Retina (tissue), 1 donor: ENCODE results near the gene SPRR1B.
"Not testable (repeated sequence)": the region's sequence is repeated elsewhere in the genome, so short reads cannot be mapped to it uniquely, and the experiment has no call there.

ENCODE experiments used
- DNase-seq: peaks from one replicate; pipeline ENCODE4 v3.0.0-alpha.2; 2016

SPRR1B gene

GRCh38 chr1:153030895-153031294, at the start of gene SPRR1B:
Gene SPRR1B (plus strand): TSS chr1:153031203. CDS start chr1:153032346, 1,143 bp downstream.
- DNase-seq: no peak

GRCh38 chr1:152982076-152982475, 48.9 kb upstream of the SPRR1B start:
- no peak for DNase-seq

- no peak for DNase-seq
Observed at GRCh38 chr1:152983234-152983633, 47.8 kb upstream of the SPRR1B start.

GRCh38 chr1:152983743-152984142, 47.3 kb upstream of the SPRR1B start, which contains the start of gene SPRR1A:
Gene SPRR1A (plus strand): TSS chr1:152984081. CDS start chr1:152985231, 1,150 bp downstream.
- no peak for DNase-seq

GRCh38 chr1:152986578-152986977, 44.4 kb upstream of the SPRR1B start:
- DNase-seq: no peak

- no peak for DNase-seq
Observed at GRCh38 chr1:152993186-152993585, 37.8 kb upstream of the SPRR1B start.

- DNase-seq: no peak
Observed at GRCh38 chr1:152995842-152996241, 35.2 kb upstream of the SPRR1B start.

GRCh38 chr1:152996633-152997400, 34.2 kb upstream of the SPRR1B start:
- peak; percentile 44 for DNase-seq

- no peak for DNase-seq
Observed at GRCh38 chr1:152997901-152998300, 33.1 kb upstream of the SPRR1B start.

- no peak for DNase-seq
Observed at GRCh38 chr1:152998476-152998875, 32.5 kb upstream of the SPRR1B start.

- no peak for DNase-seq
Observed at GRCh38 chr1:152999818-153000217, 31.2 kb upstream of the SPRR1B start.

GRCh38 chr1:153000294-153000693, 30.7 kb upstream of the SPRR1B start:
- no peak for DNase-seq

- DNase-seq: no peak
Observed at GRCh38 chr1:153001382-153001781, 29.6 kb upstream of the SPRR1B start, which contains the start of gene SPRR3. Gene SPRR3 (plus strand): TSS chr1:153001749. CDS start chr1:153003021, 1,272 bp downstream.

- not testable (repeated sequence) for DNase-seq
Observed at GRCh38 chr1:153011235-153011758, 19.7 kb upstream of the SPRR1B start.

- DNase-seq: not testable (repeated sequence)
Observed at GRCh38 chr1:153021829-153022228, 9.2 kb upstream of the SPRR1B start.

GRCh38 chr1:153022340-153022739, 8.7 kb upstream of the SPRR1B start:
- DNase-seq: not testable (repeated sequence)

GRCh38 chr1:153023109-153023508, 7.9 kb upstream of the SPRR1B start:
- DNase-seq: no peak

- DNase-seq: no peak
Observed at GRCh38 chr1:153024413-153024812, 6.6 kb upstream of the SPRR1B start.

GRCh38 chr1:153025797-153026196, 5.2 kb upstream of the SPRR1B start:
- DNase-seq: no peak

GRCh38 chr1:153028766-153029165, 2.2 kb upstream of the SPRR1B start:
- no peak for DNase-seq

- DNase-seq: peak; percentile 2
Observed at GRCh38 chr1:153032073-153032472, 1.1 kb downstream of the SPRR1B start.

GRCh38 chr1:153032677-153033308, 1.8 kb downstream of the SPRR1B start:
- peak; percentile 3 for DNase-seq

GRCh38 chr1:153035211-153035610, 4.2 kb downstream of the SPRR1B start:
- no peak for DNase-seq
